NCI-H187 (cell line): ENCODE measurements around the gene GBP5.
A peak's percentile ranks its signal among the peaks of the same experiment; 100 is the strongest.
"Not testable (repeated sequence)": the region's sequence is repeated elsewhere in the genome, so short reads cannot be mapped to it uniquely, and the experiment has no call there.

Source experiments
- DNase-seq, 2 experiments: peaks; one replicate each; lab custom pipeline; 2025; lab: John Stamatoyannopoulos, UW

GBP5 gene

DNA sequence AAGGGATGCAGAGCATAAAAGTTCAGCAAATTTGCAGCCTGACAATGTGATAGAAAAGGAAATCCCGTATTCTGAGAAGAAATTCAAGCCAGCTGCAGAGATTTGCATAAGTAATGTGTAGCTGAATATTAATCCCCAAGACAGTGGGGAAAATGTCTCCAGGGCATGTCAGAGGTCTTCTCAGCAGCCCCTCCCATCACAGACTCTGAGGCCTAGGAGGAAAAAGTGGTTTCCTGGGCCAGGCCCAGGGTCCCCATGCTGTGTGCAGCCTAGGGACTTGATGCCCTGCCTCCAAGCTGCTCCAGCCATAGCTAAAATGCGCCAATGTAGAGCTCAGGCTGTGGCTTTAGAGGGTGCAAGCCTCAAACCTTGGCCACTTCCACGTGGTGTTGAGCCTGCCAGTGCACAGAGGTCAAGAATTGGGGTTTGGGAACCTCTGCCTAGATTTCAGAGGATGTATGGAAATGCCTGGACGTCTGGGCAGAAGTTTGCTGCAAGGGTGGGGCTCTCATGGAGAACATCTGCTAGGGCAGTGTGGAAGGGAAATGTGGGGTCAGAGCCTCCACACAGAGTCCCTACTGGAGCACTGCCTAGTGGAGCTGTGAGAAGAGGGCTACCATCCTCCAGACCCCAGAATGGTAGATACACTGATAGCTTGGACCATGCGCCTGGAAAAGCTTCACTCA, 11.6 kb upstream of the GBP5 start:
- not testable (repeated sequence) for DNase-seq

DNA sequence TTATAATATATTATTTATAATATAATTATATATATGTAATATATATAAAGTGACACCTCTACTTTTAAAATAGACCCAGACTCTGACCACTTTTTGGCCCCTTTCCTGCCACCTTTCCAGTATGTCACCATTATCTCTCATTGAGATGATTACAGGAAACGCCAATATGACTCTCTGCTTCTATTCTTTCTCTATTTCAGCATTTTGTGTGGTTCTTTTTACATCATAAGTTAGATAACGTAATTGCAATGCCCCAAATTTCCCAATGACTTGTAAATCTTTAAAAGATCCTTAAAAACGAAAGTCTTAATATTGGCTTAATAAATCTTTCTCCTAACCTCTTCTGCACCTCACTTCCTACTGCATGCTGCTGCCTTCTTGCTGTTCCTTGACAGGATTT, 8.1 kb upstream of the GBP5 start:
- no peak for DNase-seq

DNA sequence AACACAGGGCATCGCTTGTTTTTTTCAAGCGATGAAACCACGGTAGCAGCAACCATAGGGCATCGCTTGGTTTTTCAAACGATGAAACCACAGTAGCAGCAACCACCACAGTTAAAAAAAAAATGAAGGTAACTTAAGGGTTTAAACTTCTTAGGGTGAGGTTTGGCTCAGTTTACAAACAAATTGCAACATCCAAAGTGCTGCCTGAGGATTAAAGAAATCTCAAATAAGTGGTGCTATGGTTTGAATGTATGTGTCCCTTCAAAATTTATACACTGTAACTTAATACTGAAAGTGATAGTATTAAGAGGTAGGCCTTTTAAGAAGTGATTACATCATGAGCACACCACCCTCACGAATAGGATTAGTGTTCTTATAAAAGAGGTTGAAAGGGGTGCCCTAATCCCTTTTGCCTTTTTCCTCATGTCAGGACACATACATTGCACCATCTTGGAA, 6.4 kb upstream of the GBP5 start:
- DNase-seq = no peak

DNA sequence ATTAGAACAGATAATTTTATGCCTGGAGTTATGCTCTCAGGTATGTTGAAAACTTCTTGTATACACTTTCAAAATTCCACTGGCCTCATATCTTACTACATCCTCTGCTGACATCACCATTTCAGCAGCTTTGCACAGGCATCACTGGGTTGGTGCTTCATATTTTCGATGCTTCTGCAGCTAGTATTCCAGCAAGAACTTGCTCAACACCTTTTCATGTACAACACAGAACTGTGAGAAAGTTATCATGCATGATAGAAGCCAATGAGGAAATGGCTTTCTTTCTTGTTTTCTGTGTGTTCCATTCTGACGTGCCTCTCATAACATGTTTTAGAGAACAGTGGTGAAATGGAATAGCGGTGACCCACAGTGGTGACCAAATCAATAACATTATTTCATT, 5.1 kb upstream of the GBP5 start:
- no peak for DNase-seq

DNA sequence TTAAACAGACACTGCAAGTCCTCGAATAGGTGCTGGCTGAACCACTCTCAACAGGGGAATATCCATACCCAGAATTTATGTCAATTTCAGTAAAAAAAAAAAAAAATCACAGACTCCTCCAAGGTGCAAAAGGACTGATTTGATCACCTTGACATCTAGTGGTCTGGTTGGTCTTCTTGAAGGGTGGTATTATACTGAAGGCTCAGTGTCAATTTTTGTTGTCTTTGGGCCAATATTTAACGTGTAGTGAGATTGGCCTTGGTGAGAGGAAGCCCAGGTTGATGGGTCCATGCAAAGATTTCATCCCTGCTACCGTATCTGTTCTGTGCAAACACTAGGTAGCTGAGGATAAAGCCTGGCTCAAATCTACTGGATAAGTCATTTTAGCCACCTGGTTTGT, 4.0 kb upstream of the GBP5 start:
- no peak for DNase-seq

DNA sequence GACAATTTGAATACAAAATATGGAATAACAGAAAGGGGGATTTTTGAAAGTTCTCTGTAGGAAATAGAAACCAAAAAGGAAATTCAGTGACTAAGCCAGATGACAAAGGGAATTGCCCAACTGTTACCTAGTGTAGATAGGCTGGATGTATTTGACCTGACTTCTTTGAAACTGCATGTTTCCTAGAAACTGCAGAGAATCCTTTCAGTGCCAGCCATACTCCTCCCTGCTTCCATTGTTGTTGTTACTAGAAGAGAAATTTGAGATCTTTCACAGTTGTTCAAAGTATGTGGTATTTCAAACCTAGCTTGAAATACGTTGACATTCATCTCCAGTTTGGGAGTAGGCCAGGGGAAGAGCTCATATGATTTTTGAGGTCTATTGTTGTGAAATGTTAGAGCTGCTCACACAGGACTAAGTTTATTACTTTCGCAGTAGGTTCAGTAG, 1.8 kb upstream of the GBP5 start:
- DNase-seq = no peak

DNA sequence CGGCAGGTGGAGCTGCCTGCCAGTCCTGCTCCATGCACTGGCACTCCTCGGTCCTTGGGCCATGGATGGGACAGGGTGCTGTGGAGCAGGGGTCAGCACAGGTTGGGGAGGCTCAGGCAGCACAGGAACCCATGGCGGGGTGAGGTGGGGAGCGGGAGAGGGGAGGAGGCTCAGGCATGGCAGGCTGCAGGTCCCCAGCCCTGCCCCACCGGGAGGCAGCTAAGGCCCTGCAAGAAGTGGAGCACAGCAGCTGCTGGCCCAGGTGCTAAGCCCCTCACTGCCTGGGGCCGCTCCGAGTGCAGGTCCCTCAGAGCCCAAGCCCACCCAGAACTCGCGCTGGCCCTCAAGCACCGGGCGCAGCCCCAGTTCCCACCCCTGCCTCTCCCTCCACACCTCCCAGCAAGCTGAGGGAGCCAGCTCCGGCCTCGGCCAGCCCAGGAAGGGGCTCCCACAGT, 691 bp upstream of the GBP5 start:
- DNase-seq = no peak

DNA sequence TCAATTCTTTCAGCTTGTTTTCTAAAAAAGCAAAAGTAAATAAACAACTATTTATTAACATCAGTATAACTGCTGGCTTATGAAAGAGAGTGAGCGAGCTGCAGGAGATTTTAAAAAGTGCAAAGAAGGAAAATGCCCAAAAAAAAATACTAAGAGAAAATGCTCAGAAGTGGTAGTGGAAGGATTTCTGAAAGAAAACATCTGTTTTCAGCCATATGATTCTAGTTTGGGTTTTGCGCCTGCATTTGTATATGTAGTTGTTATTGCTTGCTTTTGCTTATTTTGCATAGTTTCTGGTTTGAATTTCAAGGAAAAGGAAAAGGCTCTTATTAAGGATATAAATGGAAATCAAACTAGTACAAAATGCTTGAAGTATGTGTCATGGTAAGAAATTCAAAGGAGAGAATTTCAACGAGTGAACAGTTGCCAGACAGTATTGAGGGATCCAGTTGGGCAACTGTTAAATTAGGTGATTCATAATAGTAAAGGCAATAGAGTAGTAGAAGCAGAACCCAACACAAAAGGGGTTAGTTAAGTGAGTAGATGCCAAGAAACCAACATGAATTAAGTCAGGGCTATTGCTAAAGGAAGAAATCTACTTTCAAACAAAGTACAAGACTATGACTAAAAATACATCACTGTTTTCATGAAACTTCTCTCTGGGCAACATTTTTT, 1.2 kb downstream of the GBP5 start:
- DNase-seq = no peak

DNA sequence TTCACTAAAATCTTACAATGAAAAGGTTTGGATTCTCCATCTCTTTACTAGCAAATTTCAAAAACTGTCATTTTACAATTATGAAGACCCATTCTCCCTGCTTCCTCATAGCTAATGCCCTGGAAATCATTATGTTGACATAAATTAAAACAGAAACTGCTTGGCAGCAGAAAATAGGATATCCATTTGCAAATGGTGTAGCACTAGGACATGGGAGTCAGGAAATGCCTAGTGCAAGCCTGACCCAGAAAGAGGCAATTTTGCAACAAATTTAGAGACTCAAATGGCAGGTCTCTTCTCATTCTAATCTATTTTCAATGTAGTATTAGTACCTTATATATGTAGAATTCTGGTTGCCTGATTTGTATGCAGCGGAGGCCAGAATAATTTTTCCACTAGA, 2.2 kb downstream of the GBP5 start:
- DNase-seq = no peak

DNA sequence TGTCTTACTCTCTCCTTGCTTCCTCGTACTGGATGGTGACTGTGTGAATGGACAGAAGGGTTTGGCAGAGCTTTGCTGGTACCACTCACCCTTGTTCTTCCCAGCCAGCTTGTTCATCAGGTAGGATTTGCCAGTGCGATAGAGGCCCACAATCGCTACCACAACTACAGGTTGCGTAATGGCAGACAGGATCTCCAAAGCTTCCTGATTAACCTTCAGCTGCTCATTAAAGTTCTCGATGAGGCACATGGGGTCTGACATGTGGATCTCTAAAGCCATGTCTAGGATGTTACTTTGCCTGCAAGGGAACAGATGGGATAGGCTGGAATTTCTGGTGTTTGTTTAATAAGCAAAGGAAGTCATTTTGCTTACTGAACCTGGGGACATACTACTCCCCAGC, 3.4 kb downstream of the GBP5 start:
- no peak for DNase-seq

DNA sequence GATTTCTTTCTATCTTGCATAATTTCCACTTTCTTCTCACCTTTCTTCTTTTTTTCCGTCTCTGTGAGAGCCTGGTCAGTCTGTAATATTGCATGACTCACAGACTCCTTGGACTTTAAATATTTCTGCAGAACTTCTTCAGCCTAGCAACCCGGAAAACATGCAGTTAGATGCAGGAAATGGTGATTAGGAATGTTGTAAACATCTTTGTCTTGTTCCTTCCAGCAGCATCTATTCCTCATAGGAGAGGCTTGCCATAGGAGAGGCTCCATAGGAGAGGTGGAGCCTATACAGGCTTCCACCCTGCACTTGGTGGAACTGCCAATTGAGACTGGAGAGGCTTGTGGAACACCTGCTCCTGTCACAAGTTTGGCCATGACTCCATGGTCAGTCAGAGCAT, 10.0 kb downstream of the GBP5 start:
- DNase-seq = peak in 1 of 2 experiments; percentile 14

DNA sequence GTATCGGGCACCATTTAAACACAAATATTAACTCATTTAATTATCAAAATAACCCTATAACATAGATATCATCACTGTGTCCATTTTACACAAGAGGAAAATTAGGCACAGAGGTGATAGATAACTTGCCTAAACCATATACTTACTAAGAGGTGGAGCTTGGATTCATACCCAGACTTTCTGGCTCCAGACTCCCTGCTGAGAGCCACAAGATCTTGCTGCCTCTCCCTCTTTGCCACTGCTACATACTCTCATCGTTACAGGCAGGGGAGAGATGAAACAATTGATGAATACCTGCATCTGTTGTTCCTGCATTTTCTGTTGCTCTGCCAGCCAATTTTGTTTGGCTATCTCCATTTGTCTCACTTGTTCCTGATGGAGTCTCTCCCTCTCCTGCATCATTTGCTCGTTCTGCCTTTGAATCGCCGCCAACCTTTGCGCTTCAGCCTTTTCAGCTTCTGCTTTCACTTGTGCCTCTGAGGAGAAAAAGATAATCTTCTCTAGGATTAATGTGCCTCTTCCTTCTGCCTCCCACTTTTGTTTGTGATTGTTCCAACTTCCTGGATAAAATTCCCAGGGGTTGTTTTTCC, 10.6 kb downstream of the GBP5 start:
- DNase-seq = peak; percentile 20 to 77

DNA sequence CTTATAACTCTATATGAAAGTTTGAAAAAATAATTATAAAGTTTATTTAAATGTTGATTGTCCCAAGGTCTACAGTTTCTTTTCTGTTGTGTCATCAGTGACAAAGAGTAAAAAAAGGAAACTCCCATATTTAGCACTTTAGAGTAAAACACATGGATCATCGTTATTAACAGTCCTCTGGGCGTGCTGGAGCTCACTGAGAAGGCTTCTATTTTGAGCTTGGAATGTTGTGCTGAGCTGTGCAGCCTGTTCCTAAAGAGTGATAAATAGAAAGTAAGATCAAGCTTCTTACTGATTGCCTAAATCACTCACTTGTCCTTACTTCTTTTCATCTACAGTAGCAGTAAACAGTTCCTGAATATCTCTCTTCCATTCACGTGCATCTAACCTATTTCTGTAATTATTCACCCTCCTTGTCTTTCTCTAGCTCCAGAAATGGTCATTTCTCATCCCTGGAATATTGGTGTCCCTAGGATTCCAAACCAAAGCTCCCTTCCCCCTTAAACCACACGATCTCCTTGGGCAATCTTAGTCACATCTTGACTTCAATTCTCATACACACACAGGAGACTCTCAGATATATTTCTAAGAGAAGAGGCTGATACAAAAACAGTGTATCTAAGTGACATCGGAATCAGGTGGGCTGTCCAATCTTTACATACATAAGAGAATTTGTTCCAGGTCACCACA, 11.9 kb downstream of the GBP5 start:
- DNase-seq = no peak

DNA sequence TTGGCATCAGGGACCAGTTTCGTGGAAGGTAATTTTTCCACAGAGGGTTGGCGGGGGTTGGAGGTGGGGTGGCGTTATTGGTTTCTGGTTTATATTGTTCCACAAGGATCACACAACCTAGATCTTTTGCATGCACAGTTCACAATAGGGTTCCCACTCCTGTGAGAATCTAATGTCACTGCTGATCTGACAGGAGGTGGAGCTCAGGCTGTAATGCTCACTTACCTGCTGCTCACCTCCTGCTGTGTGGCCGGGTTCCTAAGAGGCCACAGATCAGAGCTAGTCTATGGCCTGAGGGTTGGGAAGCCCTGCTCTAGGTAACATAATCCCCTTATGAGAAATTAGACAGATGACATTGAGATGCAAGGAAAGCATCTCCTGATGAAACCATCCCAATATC, 12.6 kb downstream of the GBP5 start:
- DNase-seq = peak in 1 of 2 experiments; percentile 22

DNA sequence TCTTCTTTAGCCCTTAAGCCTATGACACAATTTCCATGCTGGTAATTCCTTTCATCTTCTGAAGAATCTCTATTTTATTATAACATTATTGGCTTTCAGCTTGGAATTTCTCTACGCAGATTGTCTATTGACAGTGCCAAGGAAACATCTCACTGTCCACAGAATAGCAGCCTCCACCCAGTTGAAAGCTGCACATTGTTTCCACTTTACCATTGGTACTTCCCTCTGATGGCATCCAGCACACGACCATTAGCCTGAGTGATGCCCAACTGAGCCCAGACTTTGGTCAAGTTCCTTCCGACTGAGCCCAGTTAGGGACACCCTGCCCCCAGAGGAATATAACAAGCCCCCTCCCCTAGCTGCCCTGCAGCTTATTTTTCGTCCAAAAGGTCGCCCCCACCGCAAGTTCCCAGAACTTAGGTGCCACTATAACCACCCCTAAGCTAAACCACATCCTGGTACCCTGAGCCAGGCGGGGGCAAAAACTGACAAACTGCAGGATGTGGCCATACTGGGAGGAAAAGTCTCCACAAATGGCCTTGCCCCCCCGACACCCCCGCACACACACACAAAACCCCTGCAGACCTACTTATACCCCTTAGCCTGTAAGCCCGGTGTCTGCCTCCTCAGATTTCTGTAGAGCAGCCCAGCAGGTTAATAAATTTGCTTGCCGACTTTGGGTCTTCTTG, 13.2 kb downstream of the GBP5 start:
- DNase-seq = no peak

DNA sequence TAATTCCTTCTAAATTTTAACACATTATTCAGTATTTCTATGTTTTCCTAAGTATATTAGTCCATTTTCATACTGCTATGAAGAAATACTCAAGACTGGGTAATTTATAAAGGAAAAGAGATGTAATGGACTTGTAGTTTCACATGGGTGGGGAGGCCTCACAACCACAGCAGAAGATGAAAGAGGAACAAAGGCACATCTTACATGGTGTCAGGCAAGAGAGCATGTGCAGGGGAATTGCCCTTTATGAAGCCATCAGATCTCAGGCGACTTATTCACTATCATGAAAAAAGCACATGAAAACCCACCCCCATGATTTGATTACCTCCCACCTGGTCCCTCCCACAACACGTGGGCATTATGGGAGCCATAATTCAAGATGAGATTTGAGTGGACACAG, 15.6 kb downstream of the GBP5 start:
- no peak for DNase-seq

DNA sequence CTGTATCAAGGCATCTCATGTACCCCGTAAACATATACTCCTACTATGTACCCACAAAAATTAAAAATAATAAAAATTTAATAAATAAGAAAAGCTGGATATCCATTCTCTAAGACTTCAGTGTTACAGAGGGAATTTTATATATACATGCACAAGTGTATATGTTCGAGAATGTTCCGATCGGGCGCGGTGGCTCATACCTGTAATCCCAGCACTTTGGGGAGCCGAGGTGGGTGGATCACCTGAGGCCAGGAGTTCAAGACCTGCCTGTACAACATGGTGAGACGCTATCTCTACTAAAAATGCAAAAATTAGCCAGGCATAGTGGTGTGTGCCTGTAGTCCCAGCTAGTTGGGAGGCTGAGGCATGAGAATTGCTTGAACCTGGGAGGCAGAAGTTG, 17.1 kb downstream of the GBP5 start:
- not testable (repeated sequence) for DNase-seq

DNA sequence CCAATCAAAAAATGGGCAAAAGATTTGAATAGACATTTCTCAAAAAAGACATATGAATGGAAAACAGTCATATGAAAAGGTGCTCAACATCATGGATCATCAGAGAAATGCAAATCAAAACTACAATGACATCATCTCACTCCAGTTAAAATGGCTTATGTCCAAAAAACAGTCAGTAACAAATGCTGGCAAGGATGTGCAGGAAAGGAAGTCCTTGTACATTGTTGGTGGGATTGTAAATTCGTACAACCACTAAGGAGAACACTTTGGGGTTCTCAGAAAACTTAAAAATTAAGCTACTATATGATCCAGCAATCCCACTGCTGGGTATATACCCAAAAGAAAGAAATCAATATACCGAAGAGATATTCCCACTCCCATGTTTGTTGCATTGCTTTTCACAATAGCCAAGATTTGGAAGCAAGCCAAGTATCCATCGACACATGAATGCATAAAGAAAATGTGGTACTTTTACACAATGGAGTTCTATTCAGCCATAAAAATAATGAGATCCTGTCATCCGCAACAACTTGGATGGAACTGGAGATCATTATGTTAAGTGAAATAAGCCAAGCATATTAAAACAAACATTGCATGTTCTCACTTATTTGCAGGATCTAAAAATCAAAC, 17.9 kb downstream of the GBP5 start:
- peak; percentile 53 to 80 for DNase-seq

DNA sequence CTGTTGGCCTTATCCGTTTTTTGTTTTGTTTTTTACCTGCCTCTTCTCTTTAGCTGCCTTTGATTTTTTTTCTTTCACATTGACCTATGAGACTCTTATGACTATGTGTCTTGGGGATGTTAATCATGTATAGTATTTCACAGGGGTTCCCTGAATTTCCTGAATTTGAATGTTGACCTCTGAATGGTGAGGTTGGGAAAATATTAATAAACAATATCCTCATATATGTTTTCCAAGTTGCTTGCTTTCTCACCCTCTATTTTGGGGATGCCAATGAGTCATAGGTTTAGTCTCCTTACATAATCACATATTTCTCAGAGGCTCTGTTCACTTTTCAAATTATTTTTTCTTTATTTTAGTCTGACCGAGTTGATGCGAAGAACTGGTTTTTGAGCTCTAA, 29.6 kb downstream of the GBP5 start:
- DNase-seq = no peak
